Left hindlimb (tissue), 1 donor: ENCODE data around the gene MAP3K20.
"Not testable (repeated sequence)": the region's sequence is repeated elsewhere in the genome, so short reads cannot be mapped to it uniquely, and the experiment has no call there.

Experiments
- DNase-seq: peaks from one replicate; pipeline ENCODE4 v3.0.0-alpha.2; 2018

The MAP3K20 gene

DNA sequence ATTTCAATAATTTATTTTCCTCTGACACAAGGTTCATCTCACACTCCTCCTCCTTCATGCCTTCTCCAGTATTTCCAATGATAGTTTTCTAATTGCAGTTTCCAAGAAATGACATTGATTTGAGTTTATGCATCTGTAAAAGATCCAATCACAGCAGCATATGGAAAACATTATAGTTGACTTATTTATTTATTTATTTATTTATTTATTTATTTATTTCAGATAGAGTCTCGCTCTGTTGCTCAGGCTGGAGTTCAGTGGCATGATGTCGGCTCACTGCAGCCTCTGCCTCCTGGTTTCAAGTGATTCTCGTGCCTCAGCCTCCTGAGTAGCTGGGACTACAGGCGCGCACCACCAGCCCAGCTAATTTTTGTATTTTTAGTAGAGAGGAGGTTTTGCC lies 52.5 kb downstream of the MAP3K20 start:
- not testable (repeated sequence) for DNase-seq

DNA sequence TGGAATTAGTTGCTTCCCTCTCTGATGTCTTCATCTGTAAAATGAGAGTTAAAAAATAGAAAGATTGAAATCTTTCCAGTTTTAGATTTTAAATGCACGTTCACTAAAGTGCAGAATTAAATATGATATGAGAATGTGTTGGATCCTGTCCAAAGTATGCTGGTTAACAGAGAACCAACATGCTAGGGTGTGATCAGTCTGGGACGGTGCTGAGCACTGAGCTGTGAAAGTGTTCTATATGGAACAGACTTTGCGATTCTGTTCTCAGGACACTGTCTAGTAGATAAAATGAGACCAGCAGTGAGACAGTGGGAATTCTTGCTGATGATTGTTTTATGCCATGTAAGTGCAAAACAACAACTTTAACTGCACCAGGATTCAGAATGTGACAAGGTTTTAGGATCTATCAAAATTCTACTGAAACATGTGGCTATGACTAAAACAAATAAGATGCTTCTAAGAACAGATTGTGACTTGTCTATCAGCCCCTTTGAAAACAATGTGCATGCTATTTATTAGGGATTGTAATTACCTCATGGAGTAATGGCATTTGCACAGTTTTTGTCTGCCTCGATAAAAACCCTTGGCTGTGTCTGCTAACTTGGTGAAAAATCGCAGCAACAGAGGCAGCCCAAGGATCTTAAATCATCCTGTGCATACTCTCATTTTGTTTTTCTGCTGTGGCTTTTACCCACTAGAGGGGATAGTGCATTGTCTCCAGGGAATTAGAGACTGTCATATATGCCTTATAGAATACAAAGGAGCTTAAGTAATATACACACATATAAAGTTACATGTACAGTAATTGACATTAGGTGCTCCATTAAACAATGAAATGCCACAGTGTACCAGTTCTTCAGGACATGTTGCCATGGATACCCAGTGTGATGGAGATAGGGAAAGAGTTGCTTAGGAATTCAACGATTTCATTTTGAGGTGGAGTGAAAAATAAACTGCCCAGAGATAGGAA lies 55.1 kb downstream of the MAP3K20 start:
- DNase-seq, result no peak

DNA sequence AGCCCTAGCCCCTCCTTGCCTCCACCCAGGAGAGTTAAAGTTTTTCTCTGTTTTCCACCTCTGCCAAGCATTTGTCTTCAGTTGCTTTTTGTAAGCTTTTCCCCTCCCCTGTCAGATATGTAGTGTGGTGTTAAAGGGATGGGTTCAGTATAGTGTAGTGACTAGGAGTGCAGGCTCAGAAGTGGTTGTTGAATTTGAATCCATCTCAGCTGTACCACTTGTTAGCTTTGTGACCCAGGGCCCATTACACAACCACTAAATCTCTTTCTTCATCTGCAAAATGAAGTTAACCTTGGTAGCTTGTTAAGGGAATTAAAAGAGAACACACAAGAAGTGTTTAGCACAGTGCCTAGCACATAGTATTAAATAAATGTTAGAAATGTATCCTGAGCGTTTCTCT lies 56.9 kb downstream of the MAP3K20 start:
- no peak for DNase-seq

DNA sequence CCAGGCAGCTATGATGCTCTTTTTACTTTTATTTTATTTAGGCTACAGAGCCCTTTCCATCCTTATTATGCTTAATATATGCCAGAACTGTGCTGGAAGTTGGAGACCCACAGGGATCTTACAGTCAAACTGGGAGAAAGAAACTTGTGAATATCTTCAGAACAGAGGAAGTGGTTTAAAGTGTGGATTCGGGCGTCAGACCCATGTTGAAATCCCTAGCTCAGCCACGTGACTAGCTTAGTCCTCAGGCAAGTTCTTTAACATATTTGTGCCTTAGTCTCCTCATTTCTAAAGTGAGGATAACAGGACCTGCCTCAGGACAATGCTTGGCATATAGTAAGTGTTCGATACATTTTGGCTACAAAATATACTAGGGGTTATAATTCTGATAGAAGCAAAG lies 59.1 kb downstream of the MAP3K20 start:
- DNase-seq, result no peak

DNA sequence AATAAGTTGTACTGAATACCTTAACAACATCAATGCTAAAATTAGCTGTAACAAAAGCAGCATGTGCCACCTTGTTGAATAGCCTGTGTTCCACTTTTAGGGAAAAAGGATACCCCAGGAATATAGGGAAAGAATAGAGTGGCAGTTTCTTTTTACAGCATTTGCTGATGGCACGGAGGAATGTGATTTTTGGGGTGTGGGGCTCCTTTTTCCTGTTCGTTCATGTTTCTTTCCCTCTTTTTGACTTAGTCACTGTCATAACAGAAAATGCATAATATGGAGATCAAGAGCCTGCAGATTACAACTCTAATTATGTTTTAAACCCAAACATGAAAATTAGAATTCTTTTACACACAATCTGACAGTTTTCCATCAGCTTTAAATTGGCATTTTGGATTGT lies 60.4 kb downstream of the MAP3K20 start:
- DNase-seq, result no peak

DNA sequence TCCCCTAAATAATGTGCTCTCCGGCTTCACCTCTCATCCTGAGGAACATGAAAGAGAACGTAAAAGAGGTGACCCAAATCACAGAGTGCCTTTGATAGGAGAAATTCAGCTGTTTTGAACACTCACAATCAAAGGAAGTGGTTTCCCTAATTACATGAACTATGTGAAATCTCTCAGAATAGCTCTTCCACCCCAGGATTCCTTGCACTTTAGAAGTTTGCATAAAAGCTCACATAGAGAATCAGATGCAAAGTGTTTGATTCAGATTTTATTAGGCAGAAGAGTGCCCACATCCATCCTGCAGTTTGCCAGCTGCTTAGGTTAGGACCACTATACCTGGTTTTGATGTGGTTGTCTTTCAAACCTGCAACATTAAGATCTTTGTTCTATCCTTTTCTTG lies 61.0 kb downstream of the MAP3K20 start:
- no peak for DNase-seq

DNA sequence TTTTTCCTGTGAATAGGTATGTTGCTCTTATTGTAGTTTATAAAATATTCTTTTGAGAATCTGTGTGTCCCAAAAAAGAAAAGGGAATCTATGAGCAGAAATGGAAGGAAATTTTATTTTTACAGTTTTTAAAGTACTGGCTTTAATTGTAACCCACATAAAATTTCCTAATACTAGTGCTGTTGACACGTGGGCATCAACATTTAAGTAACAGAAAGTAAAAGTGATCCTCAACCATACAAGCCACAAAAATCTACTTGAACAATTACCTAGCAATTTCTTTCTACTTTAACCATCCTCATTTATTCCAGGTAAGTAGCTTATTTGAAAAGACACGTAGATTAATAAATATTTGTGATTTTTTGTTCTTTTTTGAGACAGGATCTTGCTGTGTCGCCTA lies 62.0 kb downstream of the MAP3K20 start:
- no peak for DNase-seq

DNA sequence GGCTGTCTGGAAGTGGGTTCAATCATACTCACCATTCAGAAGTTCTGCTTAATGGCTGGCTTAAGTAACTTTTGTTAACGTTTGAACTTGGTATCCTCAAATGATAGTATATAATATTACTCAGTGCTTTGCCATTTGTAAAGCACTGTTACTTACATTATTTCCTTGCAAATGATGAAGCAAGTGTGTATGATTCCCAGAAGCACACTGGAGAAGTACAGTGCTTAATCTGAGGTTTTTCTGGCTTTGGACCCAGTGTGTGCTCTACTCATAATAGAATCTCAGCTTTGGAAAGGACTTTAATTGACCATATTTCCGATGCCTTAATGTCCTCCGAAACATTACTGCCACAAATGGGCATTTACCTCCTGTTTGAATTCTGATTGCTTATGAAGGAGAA lies 63.3 kb downstream of the MAP3K20 start:
- no peak for DNase-seq

DNA sequence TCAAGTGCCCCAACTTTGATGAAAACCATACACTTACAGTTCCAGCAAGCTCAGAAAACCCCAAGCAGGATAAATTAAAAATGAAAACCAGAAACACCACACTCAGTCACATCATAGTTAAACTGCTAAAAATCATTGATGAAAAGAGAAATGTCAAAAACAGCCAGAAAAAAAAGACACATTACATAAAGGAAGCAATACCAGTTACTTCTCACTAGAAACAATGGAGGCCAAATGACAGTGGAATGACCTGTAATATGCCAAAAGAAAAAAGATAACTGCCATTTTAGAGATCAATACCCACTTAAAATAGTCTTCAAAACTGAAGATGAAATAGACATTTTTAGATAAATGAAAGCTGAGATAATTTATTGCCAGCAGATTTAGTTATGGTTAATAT lies 66.0 kb downstream of the MAP3K20 start:
- DNase-seq, result no peak

DNA sequence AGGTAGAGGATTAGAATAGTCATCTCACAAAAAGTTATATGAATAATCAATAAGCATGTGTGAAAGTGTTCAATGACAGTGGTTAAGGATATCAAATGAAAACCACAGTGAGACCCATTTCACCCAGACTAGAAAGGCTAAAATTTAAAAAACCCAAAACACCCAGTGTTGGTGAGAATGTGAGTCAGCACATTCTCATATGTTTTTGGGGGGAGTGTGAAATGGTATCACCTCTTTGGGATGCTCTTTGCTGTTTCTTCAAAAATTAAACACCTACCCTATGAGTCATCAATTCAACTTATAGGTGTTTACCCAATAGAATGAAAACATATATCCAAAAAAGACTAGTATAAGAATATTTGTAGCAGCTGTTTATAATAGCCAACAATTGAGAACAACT lies 69.8 kb downstream of the MAP3K20 start:
- DNase-seq, result no peak

DNA sequence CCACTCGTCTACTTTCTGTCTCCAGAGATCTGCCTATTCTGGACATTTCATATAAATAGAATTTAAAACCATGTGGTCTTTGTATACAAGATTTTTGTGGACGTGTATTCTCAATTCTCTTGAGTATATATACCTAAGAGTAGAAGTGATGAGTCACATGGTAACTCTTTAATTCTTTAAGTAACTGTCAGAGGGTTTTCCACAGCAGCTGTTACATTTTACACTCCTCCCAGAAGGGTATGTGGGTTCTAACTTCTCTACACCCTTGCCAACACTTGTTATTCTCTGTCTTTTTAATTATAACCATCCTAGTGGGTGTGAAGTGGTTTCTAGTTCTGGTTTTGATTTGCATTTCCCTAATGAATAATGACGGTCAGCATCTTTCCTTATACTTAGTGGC lies 70.9 kb downstream of the MAP3K20 start:
- no peak for DNase-seq

DNA sequence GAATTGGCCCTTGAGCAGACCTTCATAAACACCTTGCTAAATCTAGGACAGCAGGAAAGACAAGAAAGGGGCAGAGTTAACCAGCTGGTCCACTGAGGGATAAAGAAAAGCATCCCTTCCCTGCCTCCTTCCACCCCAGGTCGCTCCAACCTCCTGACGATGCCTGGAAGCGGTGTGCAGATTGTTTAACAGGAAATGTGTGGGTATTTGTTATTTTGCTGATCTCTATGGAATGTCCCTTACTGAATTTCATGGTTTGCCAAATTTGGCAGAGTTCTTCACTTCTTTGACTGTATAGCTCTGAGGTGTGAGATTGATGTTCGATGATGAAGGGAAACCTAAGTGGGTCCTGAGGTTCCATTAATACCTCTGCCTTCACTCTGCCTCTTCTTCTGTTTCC lies 72.9 kb downstream of the MAP3K20 start:
- no peak for DNase-seq

DNA sequence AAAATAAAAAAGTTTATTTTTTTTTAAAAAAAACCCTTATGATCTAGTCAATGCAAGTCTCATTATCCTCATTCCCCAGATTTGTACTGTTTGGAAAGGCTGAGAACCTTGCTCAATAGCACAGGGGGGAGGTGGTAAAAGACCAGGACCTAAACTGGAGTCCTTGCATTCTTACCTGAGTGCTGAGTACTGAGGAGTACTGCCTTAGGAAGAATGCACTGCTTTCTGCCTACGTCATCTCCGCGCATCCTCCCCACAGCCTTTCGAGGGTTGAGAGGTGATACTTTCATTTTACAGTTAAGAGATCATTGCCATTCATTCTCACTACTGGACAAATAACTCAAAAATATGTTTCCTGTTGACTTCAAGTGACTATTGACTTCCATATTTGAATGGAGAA lies 73.8 kb downstream of the MAP3K20 start:
- DNase-seq, result no peak

DNA sequence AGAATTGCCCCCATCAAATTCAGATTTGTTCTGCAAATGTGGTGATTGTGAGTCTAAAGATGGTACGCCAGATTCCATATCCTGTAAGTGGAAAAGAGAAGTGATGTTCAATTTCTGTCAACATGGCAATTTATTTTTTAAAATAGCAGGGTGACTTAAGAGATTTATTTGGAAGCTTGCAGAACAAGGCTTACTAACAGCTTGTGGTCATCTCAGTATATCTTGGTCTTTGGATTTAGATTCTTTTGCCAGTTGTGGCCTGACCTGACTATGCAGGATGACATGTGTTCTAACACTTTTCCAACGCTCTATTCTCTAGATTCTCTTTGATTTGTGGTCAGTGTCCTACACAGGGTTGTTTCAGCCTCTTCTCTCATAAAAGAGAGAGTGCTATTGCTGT lies 74.4 kb downstream of the MAP3K20 start:
- DNase-seq, result no peak

DNA sequence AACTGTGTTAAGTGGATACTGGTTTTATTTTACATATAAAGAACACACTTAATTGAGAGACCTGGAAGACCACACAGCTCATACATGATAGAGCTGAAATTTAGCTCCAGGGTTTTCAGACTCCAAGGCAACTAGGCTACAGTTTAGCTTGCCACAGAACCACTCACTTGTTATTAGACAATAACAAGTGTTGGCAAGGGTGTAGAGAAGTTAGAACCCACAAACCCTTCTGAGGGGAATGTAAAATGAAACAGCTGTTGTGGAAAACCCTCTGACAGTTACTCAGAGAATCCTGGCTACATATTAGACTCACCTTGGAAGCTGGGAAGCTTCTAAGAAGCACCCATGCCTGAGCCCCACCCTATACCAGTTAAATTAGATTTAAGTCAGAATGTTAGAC lies 75.3 kb downstream of the MAP3K20 start:
- DNase-seq, result no peak

DNA sequence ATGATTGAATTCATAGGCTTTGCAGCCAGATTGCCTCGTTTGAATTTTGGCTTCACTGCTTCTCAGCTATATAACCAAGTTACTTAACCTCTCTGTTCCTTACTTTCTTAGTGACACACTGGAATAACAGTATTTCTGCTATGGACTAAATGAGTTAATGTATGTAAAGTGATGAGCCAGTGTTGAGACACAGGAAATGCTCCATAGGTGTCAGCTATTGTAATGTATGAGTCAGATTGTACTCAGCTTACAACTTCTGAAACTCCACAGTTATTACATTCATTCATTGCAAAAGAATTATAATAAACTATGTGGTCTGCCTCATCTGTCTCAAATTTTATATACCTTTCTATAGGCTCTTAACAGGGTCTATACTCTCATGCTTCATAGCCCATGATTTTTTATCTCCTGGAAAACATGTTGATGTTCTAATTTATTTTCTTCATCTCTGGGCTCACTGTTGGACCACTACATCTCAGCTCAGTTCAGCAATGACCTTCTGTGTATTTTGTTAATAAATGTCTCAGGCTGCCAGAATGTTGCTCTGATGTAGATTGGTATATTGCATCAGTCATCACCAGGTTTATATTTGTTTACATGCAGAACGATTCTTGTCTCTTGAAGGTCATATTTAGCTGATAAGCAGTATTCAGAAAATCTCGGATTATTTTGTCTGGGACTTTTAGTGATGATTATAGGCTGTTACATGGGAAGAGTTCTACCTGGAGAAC lies 76.2 kb downstream of the MAP3K20 start:
- no peak for DNase-seq

DNA sequence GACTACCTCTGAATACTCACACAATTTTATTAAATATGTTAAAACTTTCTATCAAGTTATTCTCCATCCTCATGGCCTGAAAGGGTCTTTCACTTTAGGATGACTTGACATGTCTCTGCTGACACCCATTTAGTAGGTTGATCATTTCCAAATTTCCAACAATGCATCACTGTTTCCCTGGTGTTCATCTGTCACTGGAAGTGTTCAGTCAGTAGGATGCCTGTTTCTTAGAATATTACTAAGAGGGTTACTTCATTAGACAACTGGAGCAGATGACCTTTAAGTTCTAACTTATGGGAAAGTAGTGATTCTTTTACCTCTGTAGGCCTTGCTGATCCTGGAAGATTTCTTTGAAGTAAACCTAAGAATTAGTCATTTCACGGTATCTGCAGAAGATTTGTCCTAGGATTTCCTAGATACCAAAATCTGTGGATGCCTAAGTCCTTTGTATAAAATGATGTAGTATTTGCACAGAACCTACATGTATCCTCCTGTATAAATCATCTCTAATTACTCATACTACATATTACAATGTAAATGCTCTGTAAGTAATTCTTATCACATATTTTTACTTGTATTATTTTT lies 77.7 kb downstream of the MAP3K20 start:
- DNase-seq, result no peak

DNA sequence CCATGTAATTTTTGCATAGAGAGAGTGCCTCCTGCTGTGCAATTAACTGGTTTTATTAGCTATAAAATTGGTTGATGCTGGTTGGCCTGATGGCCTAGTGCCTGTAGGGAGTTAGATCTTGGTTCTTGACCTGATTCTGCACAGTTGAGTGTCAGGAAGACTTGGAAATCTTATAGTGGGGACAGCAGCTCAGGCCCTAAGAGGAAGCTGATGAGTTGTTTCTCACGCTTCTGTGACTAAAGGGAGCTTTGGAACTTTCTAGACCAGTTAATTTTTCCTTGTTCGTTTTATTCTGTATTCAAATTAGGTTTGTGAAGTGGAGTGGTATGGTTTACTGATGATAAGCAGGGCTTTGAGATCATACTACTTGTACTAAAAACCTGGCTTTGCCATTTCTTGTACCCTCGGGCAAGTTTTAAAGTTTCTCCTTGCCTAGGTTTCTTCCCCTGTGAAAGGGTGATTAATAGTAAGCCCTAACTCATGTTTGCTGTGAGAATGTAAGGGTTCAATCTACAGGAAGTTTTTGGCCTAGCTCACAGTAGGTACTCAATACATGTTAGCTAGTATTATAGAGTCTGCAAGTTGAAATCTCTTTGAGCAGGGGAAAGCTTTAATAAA lies 82.1 kb downstream of the MAP3K20 start:
- DNase-seq, result no peak

DNA sequence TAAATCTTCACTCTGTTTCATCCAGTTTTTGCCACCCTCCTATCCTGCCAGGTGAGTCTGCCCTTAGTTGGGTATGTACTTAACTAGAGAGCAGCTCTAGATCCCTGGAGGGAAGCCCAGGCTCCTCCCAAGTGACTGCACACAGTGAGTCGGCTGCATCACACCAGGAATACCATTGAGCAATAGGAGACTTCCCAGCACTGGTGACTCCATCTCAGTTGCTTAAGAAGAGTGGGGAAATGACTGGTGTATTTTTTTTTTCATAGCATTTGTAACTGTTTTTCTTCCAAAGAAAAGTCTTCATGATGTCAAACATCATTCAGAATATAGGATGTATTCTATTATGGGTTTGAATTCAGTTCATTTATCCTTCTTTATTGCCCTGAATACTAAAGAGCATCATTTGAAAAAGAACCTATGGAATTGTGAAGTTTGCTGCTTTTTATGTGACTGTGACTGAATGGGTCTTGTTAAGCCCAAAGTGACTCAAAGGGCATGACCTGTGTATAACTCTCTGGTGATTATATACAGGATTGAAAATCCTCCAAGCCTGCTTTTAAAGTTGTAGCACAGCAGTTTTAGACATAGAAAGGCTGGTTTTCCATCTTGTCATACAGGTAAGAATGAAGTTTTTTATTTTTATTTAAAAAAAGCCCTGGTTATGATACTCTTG lies 84.3 kb downstream of the MAP3K20 start:
- DNase-seq, result no peak

DNA sequence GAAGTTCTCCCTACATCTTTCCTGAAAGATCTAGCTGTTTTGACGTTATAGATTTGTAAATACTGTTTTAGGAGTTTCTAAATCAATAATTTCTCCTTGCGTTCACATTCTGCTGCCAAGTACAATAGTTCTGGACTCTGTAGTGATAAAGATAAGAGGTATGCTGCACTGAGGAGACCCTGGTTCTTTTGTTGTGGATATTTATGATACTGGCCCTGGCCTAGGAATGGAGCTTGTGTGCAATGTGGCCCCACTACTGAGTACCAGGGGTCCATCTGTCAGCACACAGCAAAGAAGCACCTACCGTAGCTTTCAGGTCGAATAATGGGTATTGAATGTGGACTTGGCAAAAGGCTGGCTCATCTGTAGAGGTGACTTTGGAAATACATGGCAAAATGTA lies 85.0 kb downstream of the MAP3K20 start:
- no peak for DNase-seq

DNA sequence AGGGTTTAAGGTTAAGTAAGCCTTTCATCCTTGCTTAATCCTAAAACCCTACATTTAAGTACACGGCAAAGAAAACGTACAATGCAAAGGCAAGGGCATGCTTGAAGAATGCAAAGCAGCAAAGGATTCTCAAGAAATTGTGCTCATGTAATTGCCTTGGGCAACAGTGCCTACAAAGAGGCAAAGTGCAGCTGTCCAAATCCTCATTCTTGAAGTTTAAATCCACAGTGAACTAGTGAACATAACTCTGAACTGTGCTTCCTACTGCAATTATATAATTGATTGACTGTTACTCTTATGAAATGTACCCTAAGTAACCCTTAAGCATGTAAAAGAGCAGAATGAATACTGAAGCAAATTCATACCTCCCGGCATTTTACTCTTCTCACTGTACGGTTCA lies 85.4 kb downstream of the MAP3K20 start:
- DNase-seq, result no peak

DNA sequence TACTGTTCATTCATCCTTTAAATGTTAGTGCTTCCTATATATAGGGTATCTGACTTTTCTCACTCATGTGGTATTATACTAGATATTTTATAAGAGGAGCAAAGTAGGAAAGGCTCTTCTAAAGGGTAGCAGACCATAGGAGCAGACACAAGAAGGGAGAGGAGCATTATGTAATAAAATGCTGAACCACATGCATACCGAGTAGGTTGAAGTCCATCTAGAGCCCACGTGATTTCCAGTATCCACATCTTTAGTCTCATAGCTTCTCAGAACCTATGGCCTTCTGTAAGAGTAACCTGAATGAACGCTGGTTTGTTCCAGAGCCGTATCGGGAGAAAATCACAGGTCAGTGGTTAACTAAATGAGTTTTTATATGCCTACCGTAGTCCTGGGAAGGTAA lies 85.9 kb downstream of the MAP3K20 start:
- DNase-seq, result no peak

DNA sequence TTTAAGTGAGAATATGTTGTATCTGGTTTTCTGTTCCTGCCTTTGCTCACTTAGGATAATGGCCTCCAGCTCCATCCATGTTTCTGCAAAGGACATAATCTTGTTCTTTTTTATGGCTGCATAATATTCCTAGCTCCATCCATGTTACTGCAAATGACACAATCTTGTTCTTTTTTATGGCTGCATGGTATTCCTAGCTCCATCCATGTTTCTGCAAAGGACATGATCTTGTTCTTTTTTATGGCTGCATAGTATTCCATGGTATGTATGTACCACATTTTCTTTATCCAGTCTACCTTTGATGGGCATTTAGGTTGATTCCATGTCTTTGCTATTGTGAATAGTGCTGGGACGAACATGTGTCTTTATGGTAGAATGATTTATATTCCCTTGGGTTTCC lies 87.7 kb downstream of the MAP3K20 start:
- not testable (repeated sequence) for DNase-seq
